ENCODE data around the gene ADAMTS6. TPM values are rescaled to one million over a fixed set of nuclear protein-coding genes. Genes with fewer than 3 reads are reported as not detected.
A peak's percentile ranks its signal among the peaks of the same experiment; 100 is the strongest.

The ADAMTS6 gene
- total and polyA plus RNA-seq, 2 experiments from 2014 or later: 0.78 to 2.0 TPM

DNA sequence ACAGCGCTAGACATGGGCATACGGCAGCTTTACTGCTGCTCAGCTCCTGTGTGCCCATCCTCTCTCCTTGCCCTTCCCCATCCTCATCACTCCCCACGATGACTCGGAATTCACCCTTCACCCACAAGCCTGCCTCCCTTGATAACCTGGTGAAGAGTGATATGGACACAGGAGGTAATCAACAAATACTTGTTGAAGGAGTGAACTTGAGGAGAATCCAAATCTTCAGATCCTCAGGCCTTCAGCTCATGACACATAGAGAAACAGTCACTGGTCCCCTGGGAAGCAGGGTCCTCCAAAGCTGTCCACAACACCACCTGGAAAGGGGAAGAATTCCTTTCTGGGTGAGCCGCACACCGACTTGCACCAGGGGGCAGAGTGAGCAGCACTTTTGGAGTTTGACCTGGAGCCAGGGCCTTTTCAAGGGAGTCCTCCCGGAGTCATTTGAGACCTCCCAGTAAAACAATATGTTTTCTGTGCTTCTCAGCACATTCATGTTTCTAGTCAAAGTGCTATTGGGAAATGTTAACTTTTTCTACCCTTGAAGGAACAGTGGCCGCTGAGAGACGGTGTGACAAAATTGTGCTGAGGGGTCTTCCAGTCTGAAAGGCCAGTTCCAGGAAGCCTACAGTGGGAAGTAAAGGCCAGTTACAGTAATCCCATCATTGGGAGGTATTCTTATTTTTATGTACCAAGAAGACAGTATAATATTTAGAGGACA is 380.6 kb downstream of the ADAMTS6 start:
- H4K20me1 ChIP-seq (replicated peaks; ENCODE audit: insufficient read depth): no peaks in the 10 kb centered on the region
- Mint-ChIP-seq H3K36me3 (ENCODE audit: low read depth) (no peaks in the 10 kb centered on the region), H3K9me3 (no peaks in the 10 kb centered on the region), H3K27ac (no peak overlapping the region), H3K27me3 (ENCODE audit: insufficient read depth, low read depth, poor library complexity) (peaks cover 17% of the 10 kb centered on the region), H3K4me1 (peaks cover 28% of the 10 kb centered on the region), H3K4me3 (no peak overlapping the region)
- H3K4me3 ChIP-seq: no peak overlapping the region
- no peaks in the 10 kb centered on the region for H3K79me2 ChIP-seq (replicated peaks; ENCODE audit: insufficient read depth)
- H3K4me1 ChIP-seq (ENCODE audit: insufficient read depth): peaks cover 25% of the 10 kb centered on the region
- no peaks in the 10 kb centered on the region for H3K27me3 ChIP-seq (ENCODE audit: insufficient read depth)
- H3K36me3 ChIP-seq (ENCODE audit: insufficient read depth): no peaks in the 10 kb centered on the region
- H3K4me2 ChIP-seq: 0 out of 2 replicates have a peak overlapping the region, but pooled peaks have one; percentile 85
- H2AFZ ChIP-seq: peak overlapping the region; percentile 95; the same call in 1 of the 2 replicates
- H3K9me2 ChIP-seq (ENCODE audit: insufficient read depth): peaks cover 3% of the 10 kb centered on the region
- H3F3A ChIP-seq (replicated peaks; ENCODE audit: low read depth): no peaks in the 10 kb centered on the region
- DNase-seq (ENCODE audit: low spot score): peak; percentile 92
- H3K27ac ChIP-seq (ENCODE audit: low read depth): no peak overlapping the region
- no peak for TF ChIP-seq CREB1 (CRISPR knock-in tag; IDR thresholded peaks at IDR 0.05; ENCODE audit: low read depth)
- TF ChIP-seq, protein P1, sequence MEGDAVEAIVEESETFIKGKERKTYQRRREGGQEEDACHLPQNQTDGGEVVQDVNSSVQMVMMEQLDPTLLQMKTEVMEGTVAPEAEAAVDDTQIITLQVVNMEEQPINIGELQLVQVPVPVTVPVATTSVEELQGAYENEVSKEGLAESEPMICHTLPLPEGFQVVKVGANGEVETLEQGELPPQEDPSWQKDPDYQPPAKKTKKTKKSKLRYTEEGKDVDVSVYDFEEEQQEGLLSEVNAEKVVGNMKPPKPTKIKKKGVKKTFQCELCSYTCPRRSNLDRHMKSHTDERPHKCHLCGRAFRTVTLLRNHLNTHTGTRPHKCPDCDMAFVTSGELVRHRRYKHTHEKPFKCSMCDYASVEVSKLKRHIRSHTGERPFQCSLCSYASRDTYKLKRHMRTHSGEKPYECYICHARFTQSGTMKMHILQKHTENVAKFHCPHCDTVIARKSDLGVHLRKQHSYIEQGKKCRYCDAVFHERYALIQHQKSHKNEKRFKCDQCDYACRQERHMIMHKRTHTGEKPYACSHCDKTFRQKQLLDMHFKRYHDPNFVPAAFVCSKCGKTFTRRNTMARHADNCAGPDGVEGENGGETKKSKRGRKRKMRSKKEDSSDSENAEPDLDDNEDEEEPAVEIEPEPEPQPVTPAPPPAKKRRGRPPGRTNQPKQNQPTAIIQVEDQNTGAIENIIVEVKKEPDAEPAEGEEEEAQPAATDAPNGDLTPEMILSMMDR (conservative IDR thresholded peaks at IDR 0.05; ENCODE audit: low read depth in 2 of 2): peak; percentile 80 to 89
- ATAC-seq: peak; percentile 77

Small RNAs within 50 kb of the gene (small RNA-seq; reads per million reads assigned to genes)
- not detected for gene RF00019 (ENCODE audit: low replicate concordance)

Other genes starting within 250 kb of the ADAMTS6 start
- 50.2 and 54.9 TPM in 2 replicates for gene CENPK, start 81.2 kb upstream of the ADAMTS6 start, total RNA-seq (2014; rRNA removed; shearing (Covaris generic))
- gene CENPK, start 81.2 kb upstream of the ADAMTS6 start, polyA plus RNA-seq (2016; fragmentation: Nextera tagmentation; extraction: Ambion mirVana): 122 and 137 TPM in 2 replicates
- gene PPWD1, start 81.4 kb upstream of the ADAMTS6 start, total RNA-seq (2014; rRNA removed; shearing (Covaris generic)): 57.1 and 57.2 TPM in 2 replicates
- 27.6 and 34.8 TPM in 2 replicates for gene PPWD1, start 81.4 kb upstream of the ADAMTS6 start, polyA plus RNA-seq (2016; fragmentation: Nextera tagmentation; extraction: Ambion mirVana)
- 10.4 and 16.6 TPM in 2 replicates for gene TRIM23, start 142.4 kb upstream of the ADAMTS6 start, total RNA-seq (2014; rRNA removed; shearing (Covaris generic))
- 5.4 and 6.5 TPM in 2 replicates for gene TRIM23, start 142.4 kb upstream of the ADAMTS6 start, polyA plus RNA-seq (2016; fragmentation: Nextera tagmentation; extraction: Ambion mirVana)
- gene SHLD3, start 143.1 kb upstream of the ADAMTS6 start, total RNA-seq (2014; rRNA removed; shearing (Covaris generic)): 4.2 and 5.1 TPM in 2 replicates
- 4.8 and 7.0 TPM in 2 replicates for gene SHLD3, start 143.1 kb upstream of the ADAMTS6 start, polyA plus RNA-seq (2016; fragmentation: Nextera tagmentation; extraction: Ambion mirVana)
- 20.1 and 21.9 TPM in 2 replicates for gene TRAPPC13, start 143.1 kb upstream of the ADAMTS6 start, total RNA-seq (2014; rRNA removed; shearing (Covaris generic))
- gene TRAPPC13, start 143.1 kb upstream of the ADAMTS6 start, polyA plus RNA-seq (2016; fragmentation: Nextera tagmentation; extraction: Ambion mirVana): 15.1 and 16.3 TPM in 2 replicates
- 12.5 and 14.8 TPM in 2 replicates for gene SGTB, start 240.2 kb upstream of the ADAMTS6 start, total RNA-seq (2014; rRNA removed; shearing (Covaris generic))
- gene SGTB, start 240.2 kb upstream of the ADAMTS6 start, polyA plus RNA-seq (2016; fragmentation: Nextera tagmentation; extraction: Ambion mirVana): 6.4 and 8.0 TPM in 2 replicates
- 155 and 168 TPM in 2 replicates for gene NLN, start 240.3 kb upstream of the ADAMTS6 start, total RNA-seq (2014; rRNA removed; shearing (Covaris generic))
- gene NLN, start 240.3 kb upstream of the ADAMTS6 start, polyA plus RNA-seq (2016; fragmentation: Nextera tagmentation; extraction: Ambion mirVana): 49.5 and 56.4 TPM in 2 replicates

Data from GM23338 (cell line).